Upper lobe of left lung (tissue), 6 donors: ENCODE measurements around the gene CNFN. TPM values are rescaled to one million over a fixed set of nuclear protein-coding genes. Genes with fewer than 3 reads are reported as not detected.

Experiments
- ATAC-seq, 2 donors: fragments of 200-7000 bp; cut with Tn5 transposase; one replicate each; pipeline ENCODE4 v1.9.1; 2022; ENCODE audit warnings: mild to moderate bottlenecking in 2 of 2, moderate library complexity in 2 of 2; ENCODE audit not compliant: low FRiP score in 2 of 2
- DNase-seq, 2 donors: peaks; one replicate each; pipeline ENCODE4 v3.0.0-alpha.2; 2019 to 2020
- H3K27ac ChIP-seq, 4 donors: fragments of 200-600 bp; sonication (generic); one replicate each; pipeline ENCODE4 v1.5.1; 2016 to 2019
- H3K27me3 ChIP-seq, 4 donors: fragments of 200-600 bp; sonication (generic); one replicate each; pipeline ENCODE4 v1.5.1; 2017 to 2019
- H3K36me3 ChIP-seq, 4 donors: fragments of 200-600 bp; sonication (generic); one replicate each; pipeline ENCODE4 v1.5.1; 2016 to 2019
- H3K4me1 ChIP-seq, 4 donors: fragments of 200-600 bp; sonication (generic); one replicate each; pipeline ENCODE4 v1.5.1; 2018 to 2019
- H3K4me3 ChIP-seq, 4 donors: fragments of 200-600 bp; sonication (generic); one replicate each; pipeline ENCODE4 v1.5.1; 2017 to 2019; ENCODE audit warnings: mild to moderate bottlenecking in 2 of 4, moderate library complexity in 1 of 4
- H3K9me3 ChIP-seq, 4 donors: fragments of 200-600 bp; sonication (generic); one replicate each; pipeline ENCODE4 v1.5.1; 2018 to 2019
- EP300 ChIP-seq, 4 donors: sonication (generic); formaldehyde crosslinking; IDR thresholded peaks; one replicate each; pipeline ENCODE4 v1.5.1; 2017; ENCODE audit warnings: antibody characterized with exemption in 4 of 4, control low read depth in 2 of 4
- POLR2A ChIP-seq, 4 donors: fragments of 450-650 bp; IDR thresholded peaks; one replicate each; pipeline ENCODE4 v1.5.1; 2016 to 2017; ENCODE audit warnings: antibody characterized with exemption in 4 of 4, mild to moderate bottlenecking in 2 of 4
- POLR2AphosphoS5 ChIP-seq, 2 donors: sonication (generic); formaldehyde crosslinking; IDR thresholded peaks; one replicate each; pipeline ENCODE4 v1.5.1; 2017; ENCODE audit warnings: antibody characterized with exemption in 2 of 2
- WGBS, 2 donors: methylation state at CpG; one replicate each; pipeline ENCODE4 v1.1.5; 2017 to 2018; 5-methylcytosine and 5-hydroxymethylcytosine counted together
- total RNA-seq, 6 donors: library from RNA; depleted of rRNA in 4 of 6; stranded (reverse); fragments of >200 nt in 4 of 6; gene quantifications; one replicate each; pipeline versions ENCODE4 v1.1.0 to v1.2.1, GENCODE V29; 2016 to 2021
- TF ChIP-seq, protein P1 (sequence below), 6 experiments: fragments of 450-650 bp in 4 of 6; fragments of 200-600 bp in 2 of 6; sonication (generic) in 2 of 6; IDR thresholded peaks; one replicate each; pipeline ENCODE4 v1.5.1; 2016 to 2019; ENCODE audit warnings: antibody characterized with exemption in 6 of 6
- donor health status: DM: no; HTN: no; CAD: no; lungs with moderate emphysema.
- donor health status: DM: no; HTN: yes; CAD: no; lungs with severe emphysema.

Gene CNFN
- total RNA-seq, 6 donors from 2014 or later, result 0.46 to 32.5 (median 0.94) TPM; not detected in 3

DNA sequence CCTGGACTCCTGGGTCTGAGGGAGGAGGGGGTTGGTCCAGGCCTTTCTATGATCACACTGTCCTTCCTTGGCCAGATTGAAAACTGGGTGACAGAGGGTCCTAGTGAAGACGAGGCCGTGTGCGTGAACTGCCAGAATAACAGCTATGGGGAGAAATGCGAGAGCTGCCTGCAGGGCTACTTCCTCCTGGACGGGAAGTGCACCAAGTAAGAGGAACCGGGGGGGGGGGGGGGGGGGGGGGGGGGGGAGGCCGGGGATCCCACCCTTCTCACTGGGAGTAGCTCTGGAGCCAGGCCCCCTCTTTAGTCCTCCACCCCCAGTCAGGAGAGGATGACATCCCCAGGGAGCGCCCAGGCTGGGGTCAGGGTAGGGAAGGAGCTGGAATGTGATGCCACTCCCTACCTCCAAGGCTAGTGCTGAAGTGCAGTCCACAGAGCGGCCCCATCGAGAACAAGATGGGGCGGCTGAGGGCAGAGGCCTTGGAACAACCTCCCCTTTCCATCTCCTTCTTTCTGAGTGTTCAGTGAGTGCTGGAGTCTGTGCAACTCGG lies 19.4 kb downstream of the CNFN start:
- DNase-seq, result no peak
- Histone ChIP-seq H3K4me1 (no peaks in the 10 kb centered on the region), H3K27ac (no peak overlapping the region), H3K9me3 (no peaks in the 10 kb centered on the region), H3K4me3 (no peak overlapping the region), H3K27me3 (no peaks in the 10 kb centered on the region), H3K36me3 (peaks cover 0 to 31% (median 10%) of the 10 kb centered on the region in 4 donors)
- no peak for TF ChIP-seq POLR2A (IDR thresholded peaks at IDR 0.05)
- no peak for TF ChIP-seq EP300 (IDR thresholded peaks at IDR 0.05)
- TF ChIP-seq POLR2AphosphoS5 (IDR thresholded peaks at IDR 0.05), result no peak
- TF ChIP-seq, protein P1, sequence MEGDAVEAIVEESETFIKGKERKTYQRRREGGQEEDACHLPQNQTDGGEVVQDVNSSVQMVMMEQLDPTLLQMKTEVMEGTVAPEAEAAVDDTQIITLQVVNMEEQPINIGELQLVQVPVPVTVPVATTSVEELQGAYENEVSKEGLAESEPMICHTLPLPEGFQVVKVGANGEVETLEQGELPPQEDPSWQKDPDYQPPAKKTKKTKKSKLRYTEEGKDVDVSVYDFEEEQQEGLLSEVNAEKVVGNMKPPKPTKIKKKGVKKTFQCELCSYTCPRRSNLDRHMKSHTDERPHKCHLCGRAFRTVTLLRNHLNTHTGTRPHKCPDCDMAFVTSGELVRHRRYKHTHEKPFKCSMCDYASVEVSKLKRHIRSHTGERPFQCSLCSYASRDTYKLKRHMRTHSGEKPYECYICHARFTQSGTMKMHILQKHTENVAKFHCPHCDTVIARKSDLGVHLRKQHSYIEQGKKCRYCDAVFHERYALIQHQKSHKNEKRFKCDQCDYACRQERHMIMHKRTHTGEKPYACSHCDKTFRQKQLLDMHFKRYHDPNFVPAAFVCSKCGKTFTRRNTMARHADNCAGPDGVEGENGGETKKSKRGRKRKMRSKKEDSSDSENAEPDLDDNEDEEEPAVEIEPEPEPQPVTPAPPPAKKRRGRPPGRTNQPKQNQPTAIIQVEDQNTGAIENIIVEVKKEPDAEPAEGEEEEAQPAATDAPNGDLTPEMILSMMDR (IDR thresholded peaks at IDR 0.05), result no peak
- ATAC-seq, result no peak
- WGBS, 2 donors, result 79 to 82% methylated on average over 7 to 9 of the region's 12 CpGs

DNA sequence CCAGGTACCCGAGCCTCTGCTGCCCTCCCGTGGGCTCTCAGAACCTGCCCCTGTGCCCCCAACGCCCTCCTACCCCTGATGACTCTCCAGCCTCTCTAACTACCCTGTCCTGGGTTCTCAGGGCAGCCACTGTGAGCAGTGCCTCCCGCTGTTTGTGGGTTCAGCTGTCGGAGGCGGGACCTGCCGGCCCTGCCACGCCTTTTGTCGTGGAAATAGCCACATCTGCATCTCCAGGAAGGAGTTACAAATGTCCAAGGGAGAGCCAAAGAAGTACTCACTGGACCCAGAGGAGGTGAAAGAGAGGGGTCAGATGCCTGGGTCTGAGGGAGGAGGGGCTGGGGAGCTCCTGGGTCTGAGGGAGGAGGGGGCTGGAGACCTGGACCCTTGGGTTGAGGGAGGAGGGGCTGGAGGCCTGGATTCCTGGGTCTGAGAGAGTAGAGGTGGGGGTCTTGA lies 20.0 kb downstream of the CNFN start:
- peaks cover 0 to 24% (median 7%) of the 10 kb centered on the region in 4 donors for H3K36me3 ChIP-seq
- no peaks in the 10 kb centered on the region for H3K27me3 ChIP-seq
- DNase-seq, result no peak
- TF ChIP-seq POLR2A (IDR thresholded peaks at IDR 0.05) (no peak), EP300 (IDR thresholded peaks at IDR 0.05) (no peak)
- TF ChIP-seq, protein P1 (IDR thresholded peaks at IDR 0.05), result no peak
- H3K9me3 ChIP-seq, result no peaks in the 10 kb centered on the region
- ATAC-seq, result no peak
- H3K4me3 ChIP-seq, result no peak overlapping the region
- no peaks in the 10 kb centered on the region for H3K4me1 ChIP-seq
- no peak overlapping the region for H3K27ac ChIP-seq
- 79 to 85% methylated on average over 8 to 9 of the region's 9 CpGs for WGBS, 2 donors

DNA sequence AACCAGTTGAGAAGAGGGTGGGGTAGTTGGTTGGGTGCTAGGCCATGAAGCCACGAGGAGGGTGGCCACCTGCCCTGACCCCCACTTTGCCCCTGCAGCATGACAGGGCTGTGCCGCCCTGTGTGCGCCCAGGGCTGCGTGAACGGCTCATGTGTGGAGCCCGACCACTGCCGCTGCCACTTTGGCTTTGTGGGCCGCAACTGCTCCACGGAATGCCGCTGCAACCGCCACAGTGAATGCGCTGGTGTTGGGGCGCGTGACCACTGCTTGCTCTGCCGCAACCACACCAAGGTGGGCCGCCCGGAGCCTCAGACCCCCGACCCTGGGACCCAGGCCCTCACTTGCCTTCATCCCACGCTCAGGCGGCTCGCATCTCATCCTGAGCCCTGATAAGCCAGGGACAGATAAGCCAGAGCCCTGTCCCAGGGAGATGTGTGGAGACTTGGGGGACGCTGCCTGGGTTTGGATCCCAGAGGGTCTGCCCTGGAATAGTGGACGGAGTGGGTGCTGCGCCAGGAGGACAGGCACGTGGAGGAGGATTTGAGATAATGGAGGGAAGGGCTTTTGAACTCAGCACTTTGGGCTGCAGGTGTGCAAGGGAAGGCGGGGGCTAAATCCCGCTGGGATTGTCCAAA lies 20.5 kb downstream of the CNFN start:
- WGBS, 2 donors, result 96 to 98% methylated on average over 24 to 27 of the region's 27 CpGs
- ATAC-seq (peak in 1 of 2 donors; percentile 4), DNase-seq (peak in 1 of 2 donors; percentile 74)
- no peaks in the 10 kb centered on the region for H3K9me3 ChIP-seq
- H3K27me3 ChIP-seq, result no peaks in the 10 kb centered on the region
- H3K4me1 ChIP-seq, result peaks cover 0 to 4% (median 0%) of the 10 kb centered on the region in 4 donors
- H3K4me3 ChIP-seq, result no peak overlapping the region
- no peak overlapping the region for H3K27ac ChIP-seq
- H3K36me3 ChIP-seq, result peaks cover 0 to 24% (median 4%) of the 10 kb centered on the region in 4 donors
- TF ChIP-seq POLR2A (IDR thresholded peaks at IDR 0.05), result no peak
- no peak for TF ChIP-seq EP300 (IDR thresholded peaks at IDR 0.05)
- TF ChIP-seq, protein P1 (IDR thresholded peaks at IDR 0.05), result no peak
- no peak for TF ChIP-seq POLR2AphosphoS5 (IDR thresholded peaks at IDR 0.05)

DNA sequence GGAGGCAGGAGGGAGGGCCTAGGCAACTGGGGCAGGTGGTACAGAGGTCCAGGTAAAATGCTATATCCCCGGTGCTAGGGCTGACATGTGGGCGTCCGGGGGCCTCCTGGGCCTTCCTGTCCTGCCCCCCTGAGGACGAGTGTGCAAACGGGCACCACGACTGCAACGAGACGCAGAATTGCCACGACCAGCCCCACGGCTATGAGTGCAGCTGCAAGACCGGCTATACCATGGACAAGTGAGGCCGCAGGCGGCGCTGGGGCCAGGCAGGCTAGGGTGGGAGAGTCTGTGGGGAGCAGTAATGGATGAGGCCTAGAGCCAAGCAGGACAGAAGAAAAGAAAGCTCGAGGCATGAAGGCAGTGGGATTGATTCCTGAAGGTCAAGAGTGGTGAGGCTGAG lies 21.3 kb downstream of the CNFN start:
- Histone ChIP-seq H3K4me3 (no peak overlapping the region), H3K36me3 (peaks cover 0 to 31% (median 6%) of the 10 kb centered on the region in 4 donors), H3K4me1 (peaks cover 0 to 4% (median 0%) of the 10 kb centered on the region in 4 donors), H3K27ac (no peak overlapping the region), H3K27me3 (no peaks in the 10 kb centered on the region), H3K9me3 (peaks cover 0 to 2% (median 0%) of the 10 kb centered on the region in 4 donors)
- WGBS, 2 donors, result 88 to 93% methylated on average over 15 of the region's 15 CpGs
- DNase-seq (peak in 1 of 2 donors; percentile 74), ATAC-seq (no peak)
- TF ChIP-seq, protein P1 (IDR thresholded peaks at IDR 0.05), result no peak
- no peak for TF ChIP-seq POLR2A (IDR thresholded peaks at IDR 0.05)
- no peak for TF ChIP-seq EP300 (IDR thresholded peaks at IDR 0.05)
- no peak for TF ChIP-seq POLR2AphosphoS5 (IDR thresholded peaks at IDR 0.05)
